NCI-H1694 treated with DMSO at 0.1 percent for 48 hours (cell line): ENCODE results near the gene KIF5A.
"Not testable (repeated sequence)": the region's sequence is repeated elsewhere in the genome, so short reads cannot be mapped to it uniquely, and the experiment has no call there.

Experiments used
- DNase-seq: peaks from one replicate; lab custom pipeline; 2025; lab: John Stamatoyannopoulos, UW

KIF5A gene

DNA sequence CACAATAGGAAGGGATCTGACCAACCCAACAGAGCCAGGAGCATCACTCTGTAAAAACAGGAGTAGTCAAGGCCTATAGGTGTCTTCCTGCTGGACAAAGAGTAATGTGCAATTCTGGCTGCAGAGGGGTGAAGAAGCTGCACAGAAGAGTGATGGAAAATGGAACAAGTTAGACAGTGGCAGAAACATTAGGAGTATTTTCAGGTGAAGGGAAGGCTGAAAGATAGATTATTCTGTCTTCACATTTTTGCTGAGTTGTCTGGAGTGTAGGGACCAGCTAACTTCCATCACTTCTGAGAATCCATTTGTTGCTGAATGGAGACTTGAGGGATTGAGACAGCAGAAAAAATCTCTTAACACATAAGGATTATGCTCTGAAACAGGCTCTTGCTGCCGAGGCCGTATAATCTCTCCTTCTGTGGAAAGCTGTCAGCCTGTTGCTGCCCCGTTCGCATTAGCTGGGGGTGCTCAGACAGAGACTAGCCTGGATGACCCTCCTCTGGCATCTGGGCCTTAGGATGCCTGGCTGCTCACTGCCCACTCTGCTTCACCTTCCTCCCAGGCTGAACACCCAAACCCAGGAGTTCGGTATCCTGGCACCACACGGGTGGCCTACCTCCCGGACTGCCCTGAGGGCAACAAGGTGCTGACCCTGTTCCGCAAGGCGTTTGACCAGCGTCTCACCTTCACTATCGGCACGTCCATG is 58.3 kb downstream of the KIF5A start:
- no peak for DNase-seq

DNA sequence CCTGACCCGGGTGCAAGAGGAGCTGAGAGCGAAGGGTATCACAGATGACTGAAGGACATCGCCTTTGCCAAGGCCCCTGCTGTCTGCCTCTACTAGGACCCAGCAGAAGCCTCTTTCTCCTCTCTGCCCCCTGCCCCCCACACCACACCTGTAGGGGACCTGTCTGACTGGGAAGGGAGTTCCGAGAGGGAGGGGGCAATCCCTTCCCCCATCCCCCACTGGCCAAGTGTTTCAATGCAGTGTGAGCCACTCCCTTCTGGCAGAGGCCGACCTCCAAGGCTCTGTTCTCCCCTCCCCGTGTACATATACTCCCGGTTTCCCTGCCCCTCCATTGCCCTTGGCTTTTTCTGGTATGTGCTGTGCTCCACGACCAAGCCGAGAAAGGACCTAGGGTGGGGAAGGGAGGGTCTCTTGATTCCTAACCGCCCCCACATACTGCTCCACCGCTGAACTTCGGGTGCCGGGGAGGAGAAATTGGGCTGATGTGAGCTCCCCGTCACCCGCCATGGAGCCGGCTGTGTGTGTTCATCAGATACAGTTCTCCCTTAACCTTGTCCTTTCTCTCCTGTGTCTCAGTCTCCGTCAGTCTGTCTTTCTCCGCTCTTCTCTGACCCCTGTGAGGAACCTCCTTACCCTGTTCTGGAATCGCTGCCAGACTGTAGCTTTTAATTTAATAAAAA is 59.4 kb downstream of the KIF5A start:
- DNase-seq: no peak

DNA sequence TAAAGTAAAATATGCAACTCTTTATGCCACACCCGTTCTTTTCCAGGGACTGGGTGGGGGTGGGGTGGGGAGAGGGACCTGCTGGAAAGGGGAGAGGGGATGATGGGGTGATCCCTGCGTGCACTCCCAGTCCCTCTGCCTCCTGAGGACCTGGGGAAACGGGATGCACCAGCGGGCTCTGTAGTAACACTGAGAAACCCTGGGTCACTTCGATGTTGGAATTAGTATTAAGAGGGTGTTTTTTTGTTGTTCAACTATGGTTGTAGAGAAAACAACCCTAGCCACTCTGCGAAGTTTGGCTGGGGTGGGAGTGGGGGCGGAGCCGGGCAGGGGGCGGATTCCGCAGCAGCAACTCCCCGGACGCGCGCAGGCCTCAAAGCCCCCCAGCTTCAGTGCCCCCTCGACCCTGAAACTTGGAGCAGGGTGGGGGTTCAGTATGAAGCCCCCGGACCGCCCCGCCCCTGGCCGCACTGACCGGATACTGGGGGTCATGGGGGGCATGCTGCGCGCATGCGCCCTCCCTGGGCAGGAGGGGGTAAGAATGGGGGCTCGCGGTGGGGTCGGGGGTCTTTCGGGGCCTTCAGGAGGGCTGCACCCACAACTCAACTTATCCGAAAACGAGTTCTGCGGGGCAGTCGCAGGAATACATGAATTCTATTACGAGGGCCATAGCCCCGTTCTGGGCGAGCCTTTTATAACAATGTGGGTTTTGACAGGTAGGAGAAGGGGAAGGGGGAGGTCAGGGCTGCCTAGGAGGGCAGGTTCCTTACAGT is 60.1 kb downstream of the KIF5A start:
- no peak for DNase-seq

DNA sequence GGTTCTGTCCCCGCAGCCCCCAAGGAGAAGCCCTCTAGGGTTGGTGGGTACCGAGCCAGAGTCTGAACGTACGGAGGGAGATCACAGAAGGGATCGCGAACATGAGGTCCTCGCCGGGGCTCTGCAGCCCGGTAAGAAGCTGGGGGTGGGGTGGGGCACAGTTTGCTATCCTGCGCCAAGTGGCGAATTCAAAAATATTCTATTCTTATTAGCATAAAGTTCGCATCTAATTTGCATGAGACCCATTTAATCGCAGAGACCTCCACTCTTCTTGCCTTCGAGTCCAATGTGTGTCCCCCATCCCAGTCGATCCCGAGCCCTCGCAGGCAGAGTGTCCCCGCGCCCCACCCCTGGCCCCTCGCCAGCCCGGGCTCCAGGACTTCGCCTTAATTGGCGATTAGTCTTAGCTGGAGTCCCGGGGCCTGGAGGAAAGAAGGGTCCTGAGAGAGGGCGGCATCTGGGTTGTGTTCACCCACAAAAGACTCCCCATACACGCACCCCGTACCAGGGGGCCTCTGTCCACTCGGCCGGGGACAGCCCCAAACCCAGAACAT is 60.8 kb downstream of the KIF5A start:
- no peak for DNase-seq

DNA sequence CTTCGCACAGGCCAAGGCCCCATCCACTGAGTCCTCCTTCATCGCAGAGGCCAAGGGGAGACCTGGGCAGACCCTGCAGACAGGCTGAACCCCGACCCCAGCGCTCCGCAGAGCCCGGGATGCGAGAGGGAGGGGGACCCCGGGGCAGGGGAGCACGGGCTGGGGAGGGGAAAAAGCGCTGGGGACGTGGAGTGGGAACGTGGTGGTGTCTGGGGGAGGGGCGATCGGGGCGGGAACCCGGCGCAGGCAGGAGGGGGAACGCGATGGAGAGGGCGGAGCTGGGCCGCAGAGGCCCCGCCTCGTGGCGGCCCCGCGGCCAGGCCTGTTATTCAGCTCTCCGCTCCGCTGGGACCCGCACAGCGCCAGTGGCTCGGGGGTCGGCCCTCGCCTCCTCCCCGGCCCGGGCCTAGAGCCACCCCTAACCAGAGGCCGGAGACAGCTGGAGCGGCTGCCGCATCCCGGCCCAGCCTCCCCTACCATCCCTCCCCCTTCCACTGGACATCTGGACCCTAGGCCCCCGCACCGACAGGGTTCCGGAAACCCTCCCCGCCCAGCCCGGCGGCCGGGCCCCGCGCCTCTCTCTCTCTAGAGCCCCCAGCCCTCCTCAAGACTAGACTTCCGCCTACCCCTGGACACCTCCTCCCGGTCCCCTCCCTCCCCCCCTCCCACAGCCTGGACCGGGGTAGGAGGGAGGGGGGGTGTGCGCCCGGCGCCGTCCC is 61.4 kb downstream of the KIF5A start, which contains the start of gene ARHGEF25:
Gene ARHGEF25 (plus strand): TSS at position 328 of the 719 bp plus-strand sequence. CDS start 460 bp downstream, outside the sequence.
- DNase-seq: peak; percentile 25

DNA sequence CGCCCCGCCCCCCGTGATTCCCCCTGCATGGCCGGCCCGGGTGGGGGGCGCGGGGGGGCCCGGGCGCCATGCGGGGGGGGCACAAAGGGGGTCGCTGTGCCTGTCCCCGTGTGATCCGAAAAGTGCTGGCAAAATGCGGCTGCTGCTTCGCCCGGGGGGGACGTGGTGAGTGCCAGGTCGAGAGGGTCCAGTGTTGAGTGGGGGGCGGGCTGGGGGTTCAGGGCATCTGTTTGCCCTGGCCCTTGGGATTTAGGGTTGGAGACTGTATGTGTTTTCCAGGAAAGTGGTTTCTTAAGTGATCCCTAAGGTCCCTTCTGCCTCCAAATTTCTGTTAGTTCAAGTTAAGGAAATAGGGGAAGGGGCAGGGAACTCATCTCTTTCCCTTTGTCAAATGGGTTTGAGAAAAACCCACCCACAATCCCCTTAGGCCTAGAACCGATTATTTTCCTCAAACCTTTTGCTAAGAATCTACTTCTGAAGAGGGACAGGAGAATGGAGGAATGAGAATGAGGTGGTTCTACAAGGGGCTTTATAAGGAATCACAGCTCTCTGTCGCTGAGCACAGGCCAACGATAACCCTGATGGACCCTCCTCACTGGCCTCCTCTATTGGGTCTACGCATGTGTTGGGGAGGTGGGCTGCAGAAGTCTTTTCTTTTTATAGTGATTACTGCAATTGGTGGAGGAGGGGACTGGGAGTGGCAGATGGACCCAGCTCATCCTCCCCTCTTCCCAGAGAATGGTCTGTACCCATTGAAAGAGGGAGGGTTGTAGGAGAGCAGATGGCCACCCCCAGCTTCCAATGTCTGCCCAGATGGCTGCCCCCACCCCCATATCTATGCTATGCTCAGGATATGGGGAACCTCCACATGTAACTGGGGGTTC is 62.2 kb downstream of the KIF5A start:
- DNase-seq: peak; percentile 83

DNA sequence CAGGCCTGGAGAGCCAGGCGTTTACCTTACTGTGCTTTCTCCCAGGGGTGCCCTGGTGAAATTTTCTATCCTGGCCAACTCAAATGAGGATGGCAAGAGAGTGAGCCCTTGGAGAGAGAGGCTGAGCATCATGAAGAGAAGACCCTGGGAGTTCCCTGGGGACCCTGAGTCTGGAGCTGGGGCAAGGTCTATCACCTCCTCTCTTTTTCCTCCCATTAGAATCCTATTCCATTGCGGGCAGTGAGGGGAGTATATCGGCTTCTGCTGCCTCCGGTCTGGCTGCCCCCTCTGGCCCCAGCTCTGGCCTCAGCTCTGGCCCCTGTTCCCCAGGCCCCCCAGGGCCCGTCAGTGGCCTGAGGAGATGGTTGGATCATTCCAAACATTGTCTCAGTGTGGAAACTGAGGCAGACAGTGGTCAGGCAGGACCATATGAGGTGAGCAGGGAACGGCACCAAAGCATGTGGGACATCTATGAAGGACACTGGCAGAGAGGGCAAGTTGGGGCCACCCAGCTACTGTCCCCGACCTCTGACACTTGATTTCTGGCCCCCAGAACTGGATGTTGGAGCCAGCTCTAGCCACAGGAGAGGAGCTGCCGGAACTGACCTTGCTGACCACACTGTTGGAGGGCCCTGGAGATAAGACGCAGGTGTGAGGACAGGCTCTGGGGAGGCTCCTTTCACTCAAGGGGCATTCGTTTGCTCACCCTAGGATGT is 63.0 kb downstream of the KIF5A start:
- no peak for DNase-seq

DNA sequence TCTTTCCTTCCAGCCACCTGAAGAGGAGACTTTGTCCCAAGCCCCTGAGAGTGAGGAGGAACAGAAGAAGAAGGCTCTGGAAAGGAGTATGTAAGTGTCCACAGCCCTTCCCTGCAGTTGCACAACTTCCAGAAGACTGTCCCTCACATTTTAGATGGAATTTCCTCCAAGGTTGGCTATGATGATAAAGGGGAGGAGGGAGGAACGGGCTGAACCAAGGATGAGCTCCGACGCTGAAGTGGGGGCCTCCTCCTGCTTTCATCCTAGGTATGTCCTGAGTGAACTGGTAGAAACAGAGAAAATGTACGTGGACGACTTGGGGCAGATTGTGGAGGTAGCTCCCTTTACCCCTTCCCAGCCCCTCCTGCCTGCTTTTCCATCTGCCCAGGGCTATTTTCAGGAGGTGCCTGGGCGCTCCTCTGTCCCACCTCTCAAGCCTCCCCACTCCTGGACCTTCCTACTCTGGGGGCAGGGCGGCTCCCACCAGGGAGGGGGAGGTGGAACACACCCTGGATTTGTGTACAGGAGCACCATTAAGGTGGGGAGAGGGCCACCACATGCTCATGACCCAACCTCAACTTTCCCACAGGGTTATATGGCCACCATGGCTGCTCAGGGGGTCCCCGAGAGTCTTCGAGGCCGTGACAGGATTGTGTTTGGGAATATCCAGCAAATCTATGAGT is 63.7 kb downstream of the KIF5A start:
- no peak for DNase-seq

DNA sequence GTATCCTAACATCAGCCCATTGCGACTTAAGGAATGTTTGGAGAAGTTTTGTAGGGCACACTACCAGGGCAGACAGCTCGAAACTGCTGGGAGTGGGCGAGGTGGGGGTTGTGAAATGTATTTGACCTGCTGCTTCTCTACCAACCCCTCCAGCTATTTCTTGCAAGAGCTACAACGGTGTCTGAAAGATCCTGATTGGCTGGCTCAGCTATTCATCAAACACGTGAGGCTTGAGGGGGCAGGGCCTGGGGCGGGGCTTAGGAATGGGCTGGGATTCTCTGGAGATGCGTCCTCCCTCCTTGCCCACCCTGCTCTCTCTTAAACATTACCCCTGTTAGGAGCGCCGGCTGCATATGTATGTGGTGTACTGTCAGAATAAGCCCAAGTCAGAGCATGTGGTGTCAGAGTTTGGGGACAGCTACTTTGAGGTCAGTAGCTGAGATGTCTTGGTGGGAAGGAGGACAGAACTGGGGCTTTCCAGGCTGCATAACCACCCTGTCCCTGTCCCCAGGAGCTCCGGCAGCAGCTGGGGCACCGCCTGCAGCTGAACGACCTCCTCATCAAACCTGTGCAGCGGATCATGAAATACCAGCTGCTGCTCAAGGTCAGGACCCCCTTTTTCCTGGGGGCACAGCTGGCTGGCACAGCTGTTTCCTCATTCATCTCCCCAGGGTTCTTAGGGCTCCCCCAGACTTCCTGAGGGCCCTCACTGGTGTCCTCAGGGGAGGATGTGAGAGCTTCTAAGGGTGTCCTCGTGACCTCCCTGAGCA is 64.5 kb downstream of the KIF5A start:
- no peak for DNase-seq

DNA sequence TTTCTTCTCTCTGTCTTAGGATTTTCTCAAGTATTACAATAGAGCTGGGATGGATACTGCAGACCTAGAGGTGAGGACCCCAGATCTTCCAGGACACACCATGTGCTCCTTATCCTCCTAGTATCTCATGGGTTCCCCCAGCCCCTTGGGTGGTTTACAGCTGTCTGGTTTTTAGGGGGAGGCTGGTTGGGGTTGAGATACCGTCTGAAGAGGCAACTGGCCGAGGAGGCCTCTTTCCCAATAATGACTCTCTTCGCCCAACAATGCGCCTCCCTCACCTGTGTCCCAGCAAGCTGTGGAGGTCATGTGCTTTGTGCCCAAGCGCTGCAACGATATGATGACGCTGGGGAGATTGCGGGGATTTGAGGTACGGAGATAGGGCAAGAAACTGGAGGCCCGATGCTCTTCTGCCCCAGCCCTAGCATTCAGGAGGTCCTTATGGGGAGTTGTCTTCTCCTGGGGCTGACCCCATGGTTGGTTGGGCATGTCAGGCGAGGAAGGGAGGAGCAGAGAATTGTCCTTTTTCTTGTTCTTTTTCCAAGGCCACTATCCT is 65.2 kb downstream of the KIF5A start:
- no peak for DNase-seq

DNA sequence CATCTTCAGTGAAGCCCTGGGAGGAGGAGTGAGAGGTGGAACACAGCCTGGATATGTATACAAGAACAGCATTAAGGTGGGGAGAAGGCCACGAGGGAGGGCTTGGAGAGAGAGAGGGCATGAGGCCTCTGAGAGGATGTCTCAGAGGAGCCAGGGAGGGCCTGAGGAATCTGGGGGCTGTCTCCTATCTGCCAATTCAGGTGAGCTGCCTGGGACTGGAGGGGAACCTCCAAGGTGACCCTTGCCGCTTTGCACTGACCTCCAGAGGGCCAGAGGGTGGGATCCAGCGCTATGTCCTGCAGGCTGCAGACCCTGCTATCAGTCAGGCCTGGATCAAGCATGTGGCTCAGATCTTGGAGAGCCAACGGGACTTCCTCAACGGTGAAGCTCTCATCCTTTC is 65.8 kb downstream of the KIF5A start:
- no peak for DNase-seq

DNA sequence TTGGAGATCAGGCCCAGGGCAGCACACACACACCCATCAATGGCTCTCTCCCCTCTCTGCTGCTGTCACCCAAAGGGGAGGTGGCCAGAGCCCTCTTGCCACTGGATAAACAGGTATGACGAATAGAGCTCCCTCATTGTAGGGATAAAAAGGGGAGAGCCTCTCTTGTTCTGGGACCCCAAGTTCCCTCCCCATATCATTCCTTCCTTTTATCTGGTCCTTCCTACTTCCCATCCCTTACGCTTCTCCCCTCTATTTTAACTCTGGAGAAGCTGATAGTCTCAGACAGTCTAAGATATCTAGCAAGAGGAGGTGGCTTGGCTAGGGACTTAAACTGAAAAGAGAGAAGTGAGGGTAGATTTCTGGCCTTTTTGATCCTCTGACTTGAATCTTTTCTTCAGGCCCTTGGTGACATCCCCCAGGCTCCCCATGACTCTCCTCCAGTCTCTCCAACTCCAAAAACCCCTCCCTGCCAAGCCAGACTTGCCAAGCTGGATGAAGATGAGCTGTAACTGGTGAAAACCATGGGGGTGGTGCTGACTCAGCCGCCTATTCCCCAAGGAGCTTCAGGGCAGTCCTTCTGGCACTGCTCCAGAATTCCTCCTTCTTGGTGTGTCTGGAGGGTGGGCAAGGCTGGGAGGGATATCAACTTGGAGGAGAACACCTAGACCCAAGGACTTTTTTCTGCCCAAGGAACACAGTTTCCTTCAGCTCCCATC is 66.7 kb downstream of the KIF5A start:
- DNase-seq: no peak

DNA sequence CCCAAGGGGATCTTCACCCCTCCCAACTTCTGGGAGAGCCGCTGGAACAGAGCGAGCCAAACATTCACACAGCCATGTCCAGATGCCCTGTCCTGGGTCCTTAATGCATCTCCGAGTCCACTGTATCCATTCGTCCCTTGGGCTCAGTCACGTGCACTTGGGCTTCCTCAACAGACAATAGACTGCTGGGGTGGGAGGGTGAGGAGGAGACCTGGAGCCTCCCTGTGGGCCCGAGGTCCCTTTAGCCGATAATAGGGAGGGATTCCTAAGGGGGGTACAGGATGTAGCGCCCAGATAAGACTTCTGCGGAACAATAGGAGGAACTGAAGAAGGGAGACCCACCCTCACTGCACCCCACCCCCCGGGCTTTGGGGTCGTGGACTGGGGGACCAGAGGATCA is 68.1 kb downstream of the KIF5A start:
- DNase-seq: no peak

DNA sequence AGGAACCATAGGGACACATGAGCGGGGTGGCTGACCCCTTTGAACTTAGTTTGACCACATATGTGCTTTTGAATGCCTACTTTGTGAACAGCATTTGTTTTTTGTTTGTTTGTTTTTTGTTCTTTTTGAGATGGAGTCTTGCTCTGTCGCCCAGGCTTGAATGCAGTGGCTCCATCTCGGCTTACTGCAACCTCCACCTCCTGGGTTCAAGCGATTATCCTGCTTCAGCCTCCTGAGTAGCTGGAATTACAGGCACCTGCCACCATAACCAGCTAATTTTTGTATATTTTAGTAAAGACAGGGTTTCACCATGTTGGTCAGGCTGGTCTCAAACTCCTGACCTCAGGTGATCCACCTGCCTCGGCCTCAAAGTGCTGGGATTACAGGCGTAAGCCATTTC is 68.6 kb downstream of the KIF5A start:
- DNase-seq: not testable (repeated sequence)

DNA sequence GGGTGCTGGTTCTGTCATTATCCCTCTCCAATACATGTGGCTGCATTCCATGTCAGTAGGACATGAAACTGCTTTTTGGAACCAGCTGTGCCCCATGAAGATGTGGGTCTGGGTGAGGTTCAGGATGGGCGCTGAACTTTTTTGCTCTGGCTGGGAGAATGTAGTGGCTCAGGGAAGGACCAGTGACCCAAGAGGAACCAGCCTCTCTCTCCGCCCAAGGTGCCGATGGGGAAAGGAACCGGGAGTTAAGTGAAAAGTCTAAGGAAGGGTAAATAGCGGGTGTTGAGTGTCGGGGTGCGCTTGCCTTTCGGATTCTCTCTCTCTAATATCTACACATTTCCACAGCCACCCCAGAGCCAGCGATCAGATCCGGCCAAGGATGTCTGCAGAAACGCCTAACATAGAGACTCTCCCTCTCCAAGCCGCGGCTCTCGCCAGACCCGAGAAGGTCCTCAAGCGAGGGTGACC is 69.2 kb downstream of the KIF5A start:
- DNase-seq: no peak

DNA sequence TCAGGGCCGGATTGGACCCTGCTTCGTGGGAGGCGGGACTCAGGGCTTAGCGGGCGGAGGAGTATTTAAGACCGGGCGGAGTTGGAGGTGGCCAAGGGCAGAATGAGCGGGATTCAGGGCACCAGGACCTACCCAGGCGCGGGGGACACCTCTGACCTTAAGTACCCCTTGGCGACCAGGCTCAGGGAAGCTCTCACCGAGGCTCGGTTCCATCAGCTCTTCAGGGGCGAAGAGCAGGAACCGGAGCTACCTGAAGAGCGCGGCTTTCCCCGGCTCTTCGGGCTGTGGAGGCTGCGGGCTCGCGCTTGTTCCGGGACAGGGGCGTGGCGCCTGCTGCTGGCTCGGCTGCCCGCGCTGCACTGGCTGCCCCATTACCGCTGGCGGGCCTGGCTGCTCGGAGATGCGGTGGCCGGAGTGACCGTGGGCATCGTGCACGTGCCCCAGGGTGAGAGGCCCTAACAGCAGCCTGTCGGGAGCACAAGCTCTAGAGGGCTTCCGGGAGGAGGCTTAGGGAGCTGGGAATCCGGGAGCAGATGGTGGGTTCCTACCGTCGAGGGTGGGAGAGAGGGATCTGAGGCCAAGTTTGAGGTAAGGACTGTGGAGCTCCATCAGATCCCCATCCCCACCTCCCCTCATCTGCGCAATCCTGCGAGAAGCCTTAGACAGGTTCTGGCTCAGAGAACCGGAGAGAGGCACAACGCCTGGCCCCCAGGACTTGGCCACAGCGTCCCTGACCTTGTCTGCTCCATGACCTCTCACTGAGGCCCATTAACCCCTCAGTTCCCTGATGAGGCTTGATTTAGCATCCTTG is 69.8 kb downstream of the KIF5A start:
- DNase-seq: no peak
